Measurements from ENCODE around the gene CXorf38. TPM values are rescaled to one million over a fixed set of nuclear protein-coding genes. Genes with fewer than 3 reads are reported as not detected.

CXorf38 gene
- total and polyA plus RNA-seq, 2 experiments from 2014 or later, result 6.5 to 8.8 TPM

- TF ChIP-seq ETS1 (IDR thresholded peaks at IDR 0.05) (no peak), ZNF331 (CRISPR knock-in tag; IDR thresholded peaks at IDR 0.05; ENCODE audit: low read depth) (no peak), JUNB (IDR thresholded peaks at IDR 0.05; ENCODE audit: unreplicated experiment) (no peak)
Observed at GRCh38 chrX:40671126-40671525, 23.8 kb upstream of the CXorf38 start (continued).

GRCh38 chrX:40663880-40664630 is 16.7 kb upstream of the CXorf38 start:
- DNase-seq (ENCODE audit: low spot score) (peak; percentile 51), ATAC-seq (peak; percentile 87)
- Histone ChIP-seq H3F3A (replicated peaks; ENCODE audit: low read depth) (no peaks in the 10 kb centered on the region), H3K9me2 (ENCODE audit: insufficient read depth) (no peaks in the 10 kb centered on the region), H3K27ac (ENCODE audit: low read depth) (no peak overlapping the region), H2AFZ (no peak overlapping the region), H3K4me3 (no peak overlapping the region), H3K79me2 (replicated peaks; ENCODE audit: insufficient read depth) (no peaks in the 10 kb centered on the region), H4K20me1 (replicated peaks; ENCODE audit: insufficient read depth) (no peaks in the 10 kb centered on the region), H3K36me3 (ENCODE audit: insufficient read depth) (peaks cover 29% of the 10 kb centered on the region; the same call in 1 of the 2 replicates), H3K27me3 (ENCODE audit: insufficient read depth) (no peaks in the 10 kb centered on the region), H3K4me2 (no peak overlapping the region), H3K4me1 (ENCODE audit: insufficient read depth) (no peaks in the 10 kb centered on the region)
- Mint-ChIP-seq H3K9me3 (no peaks in the 10 kb centered on the region; the same call in 2 of the 3 replicates), H3K4me1 (peaks cover 2% of the 10 kb centered on the region), H3K36me3 (ENCODE audit: low read depth) (peaks cover 79% of the 10 kb centered on the region), H3K27ac (no peak overlapping the region), H3K27me3 (ENCODE audit: insufficient read depth, low read depth, poor library complexity) (peaks cover 4% of the 10 kb centered on the region), H3K4me3 (no peak overlapping the region)
- TF ChIP-seq ZNF331 (CRISPR knock-in tag; IDR thresholded peaks at IDR 0.05; ENCODE audit: low read depth) (no peak), EZH2phosphoT487 (IDR thresholded peaks at IDR 0.05; ENCODE audit: unreplicated experiment) (no peak), POLR2AphosphoS5 (IDR thresholded peaks at IDR 0.05; ENCODE audit: low read depth) (no peak), EZH2 (IDR thresholded peaks at IDR 0.05; ENCODE audit: low read depth, unreplicated experiment) (no peak), CTCF (conservative IDR thresholded peaks at IDR 0.05; ENCODE audit: low read depth in 2 of 2) (peak; percentile 27 to 35; a peak in 3 of 4 replicates)

- Histone ChIP-seq H3K36me3 (ENCODE audit: insufficient read depth) (peaks cover 24% of the 10 kb centered on the region; the same call in 1 of the 2 replicates), H3F3A (replicated peaks; ENCODE audit: low read depth) (no peaks in the 10 kb centered on the region), H3K27ac (ENCODE audit: low read depth) (no peak overlapping the region), H3K4me1 (ENCODE audit: insufficient read depth) (no peaks in the 10 kb centered on the region), H3K9me2 (ENCODE audit: insufficient read depth) (no peaks in the 10 kb centered on the region), H3K4me3 (no peak overlapping the region), H2AFZ (no peak overlapping the region), H3K27me3 (ENCODE audit: insufficient read depth) (no peaks in the 10 kb centered on the region), H3K79me2 (replicated peaks; ENCODE audit: insufficient read depth) (no peaks in the 10 kb centered on the region), H3K4me2 (no peak overlapping the region), H4K20me1 (replicated peaks; ENCODE audit: insufficient read depth) (no peaks in the 10 kb centered on the region)
- Mint-ChIP-seq H3K27me3 (ENCODE audit: insufficient read depth, low read depth, poor library complexity) (peaks cover 4% of the 10 kb centered on the region), H3K27ac (no peak overlapping the region), H3K9me3 (no peaks in the 10 kb centered on the region; the same call in 2 of the 3 replicates), H3K36me3 (ENCODE audit: low read depth) (peaks cover 76% of the 10 kb centered on the region), H3K4me3 (no peak overlapping the region), H3K4me1 (peaks cover 2% of the 10 kb centered on the region)
- DNase-seq (ENCODE audit: low spot score) (no peak), ATAC-seq (no peak)
- TF ChIP-seq ZNF331 (CRISPR knock-in tag; IDR thresholded peaks at IDR 0.05; ENCODE audit: low read depth) (no peak), ZNF462 (CRISPR knock-in tag; IDR thresholded peaks at IDR 0.05) (no peak)
Observed at GRCh38 chrX:40663078-40663740, 15.8 kb upstream of the CXorf38 start.

All from GM23338 (cell line).